Liver (tissue), 9 donors: ENCODE data around the gene LGR4. TPM values are rescaled to one million over a fixed set of nuclear protein-coding genes. Genes with fewer than 3 reads are reported as not detected.

Source experiments
- DNase-seq: peaks from one replicate; pipeline ENCODE4 v3.0.0-alpha.2; 2017; ENCODE audit warnings: low spot score
- H3K27ac ChIP-seq, 2 donors: one replicate each; pipeline ENCODE4 v1.7.0; 2013; ENCODE audit warnings: inconsistent platforms in 2 of 2, low read length in 2 of 2, control low read depth in 1 of 2, low read depth in 1 of 2, mild to moderate bottlenecking in 1 of 2
- H3K27me3 ChIP-seq, 4 donors: one replicate each; pipeline versions ENCODE4 v1.6.1 to v1.7.0; 2013; ENCODE audit warnings: low read length in 3 of 4, inconsistent platforms in 1 of 4, mild to moderate bottlenecking in 1 of 4, moderate library complexity in 1 of 4; ENCODE audit not compliant: control insufficient read depth in 4 of 4, insufficient read depth in 4 of 4
- H3K36me3 ChIP-seq, 4 donors: one replicate each; pipeline versions ENCODE4 v1.6.1 to v1.7.0; 2013; ENCODE audit warnings: low read length in 3 of 4, mild to moderate bottlenecking in 3 of 4, low read depth in 1 of 4, moderate library complexity in 1 of 4; ENCODE audit not compliant: control insufficient read depth in 4 of 4, insufficient read depth in 3 of 4
- H3K4me1 ChIP-seq, 4 donors: one replicate each; pipeline versions ENCODE4 v1.6.1 to v1.7.0; 2013; ENCODE audit warnings: low read length in 3 of 4, mild to moderate bottlenecking in 3 of 4, moderate library complexity in 1 of 4; ENCODE audit not compliant: control insufficient read depth in 4 of 4, insufficient read depth in 4 of 4
- H3K4me3 ChIP-seq, 3 donors: one replicate each; pipeline versions ENCODE4 v1.6.1 to v1.7.0; 2013; ENCODE audit warnings: low read length in 3 of 3, control low read depth in 1 of 3, low read depth in 1 of 3, mild to moderate bottlenecking in 1 of 3
- H3K9ac ChIP-seq, 2 donors: one replicate each; pipeline ENCODE4 v1.7.0; 2013; ENCODE audit warnings: low read length in 2 of 2, mild to moderate bottlenecking in 2 of 2, moderate library complexity in 2 of 2, control low read depth in 1 of 2, low read depth in 1 of 2
- H3K9me3 ChIP-seq, 4 donors: one replicate each; pipeline versions ENCODE4 v1.6.1 to v1.7.0; 2013; ENCODE audit warnings: low read length in 3 of 4; ENCODE audit not compliant: control insufficient read depth in 4 of 4
- EGR1 ChIP-seq, 2 donors: IDR thresholded peaks; 2 replicates each; pipeline ENCODE4 v1.6.1; 2016 to 2018; ENCODE audit warnings: antibody characterized with exemption in 2 of 2, low read depth in 2 of 2
- FOXA1 ChIP-seq: IDR thresholded peaks from 2 replicates; pipeline ENCODE4 v1.6.1; 2016; ENCODE audit warnings: antibody characterized with exemption
- FOXA2 ChIP-seq: IDR thresholded peaks from 2 replicates; pipeline ENCODE4 v1.6.1; 2016; ENCODE audit warnings: antibody characterized with exemption
- JUND ChIP-seq, 2 donors: IDR thresholded peaks; 2 replicates each; pipeline ENCODE4 v1.6.1; 2016; ENCODE audit warnings: antibody characterized with exemption in 2 of 2
- NR2F2 ChIP-seq: IDR thresholded peaks from 2 replicates; pipeline ENCODE4 v1.6.1; 2016; ENCODE audit warnings: antibody characterized with exemption
- RAD21 ChIP-seq, 2 donors: IDR thresholded peaks; 2 replicates each; pipeline ENCODE4 v1.6.1; 2016; ENCODE audit warnings: antibody characterized with exemption in 2 of 2, mild to moderate bottlenecking in 2 of 2
- RXRA ChIP-seq, 2 donors: IDR thresholded peaks; 2 replicates each; pipeline ENCODE4 v1.6.1; 2017 to 2018; ENCODE audit warnings: antibody characterized with exemption in 2 of 2, mild to moderate bottlenecking in 1 of 2
- SP1 ChIP-seq: IDR thresholded peaks from 2 replicates; pipeline ENCODE4 v1.6.1; 2018; ENCODE audit warnings: antibody characterized with exemption, mild to moderate bottlenecking
- WGBS: extraction: QIAGEN DNeasy Blood & Tissue Kit; methylation state at CpG from one replicate; pipeline ENCODE4 v1.1.7; 2013; 5-methylcytosine and 5-hydroxymethylcytosine counted together
- polyA plus RNA-seq, 2 donors: library from polyadenylated mRNA; stranded (reverse) in 1 of 2; unstranded in 1 of 2; fragments of 200-250 nt in 1 of 2; fragments of >200 nt in 1 of 2; fragmentation: Nextera tagmentation in 1 of 2; extraction: Ambion mirVana in 1 of 2; gene quantifications; one replicate each; pipeline versions ENCODE4 v1.2.1 to v1.2.3, GENCODE V29; 2013 to 2015
- total RNA-seq, 2 donors: library from RNA; depleted of rRNA; stranded (reverse); fragments of >200 nt; gene quantifications; one replicate each; pipeline ENCODE4 v1.2.3, GENCODE V29; 2014
- TF ChIP-seq, protein P1 (sequence below): fragments of 150-350 bp; IDR thresholded peaks from 2 replicates; pipeline ENCODE4 v1.5.1; 2017; ENCODE audit warnings: improper control_type of control experiment, low read depth, low read length; ENCODE audit not compliant: missing input control
- TF ChIP-seq, protein P2 (sequence below): IDR thresholded peaks from 2 replicates; pipeline ENCODE4 v1.6.1; 2016; ENCODE audit warnings: antibody characterized with exemption, mild to moderate bottlenecking
- TF ChIP-seq, protein P3 (sequence below): IDR thresholded peaks from 2 replicates; pipeline ENCODE4 v1.6.1; 2016; ENCODE audit warnings: antibody characterized with exemption
- donor health status: healthy.
- donor health status: healthy.
- donor health status: healthy.
- donor health status: healthy.
- donor health status: healthy.

LGR4 gene
- total and polyA plus RNA-seq, 4 donors, result 13.7 to 95.3 (median 42.5) TPM

DNA sequence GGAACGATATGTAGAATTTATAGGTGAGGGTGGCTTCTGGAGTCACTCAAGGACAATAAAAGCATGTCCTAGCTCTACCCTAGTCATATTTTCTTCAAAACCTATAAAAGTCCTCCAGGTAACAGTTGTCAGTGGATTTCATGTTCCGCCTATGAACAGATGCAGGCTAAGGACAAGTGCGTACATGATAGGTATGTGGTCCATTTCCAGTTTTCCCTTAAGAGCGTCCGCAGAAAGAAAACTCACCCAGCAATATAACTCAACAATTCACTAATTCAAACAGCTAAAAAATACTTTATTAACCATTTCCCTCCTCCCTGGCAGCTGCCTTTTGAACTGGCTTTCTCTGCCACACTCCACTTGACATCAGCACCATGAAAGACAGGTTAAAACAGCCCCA is 59.4 kb downstream of the LGR4 start:
- peaks cover 0 to 6% (median 1%) of the 10 kb centered on the region in 4 donors for H3K36me3 ChIP-seq
- H3K4me3 ChIP-seq, result no peak overlapping the region
- H3K9ac ChIP-seq, result no peak overlapping the region
- WGBS, result 96% methylated on average over 5 of the region's 5 CpGs
- no peaks in the 10 kb centered on the region for H3K27me3 ChIP-seq
- no peak for DNase-seq
- H3K4me1 ChIP-seq, result peaks cover 0 to 30% (median 5%) of the 10 kb centered on the region in 4 donors
- TF ChIP-seq RAD21 (IDR thresholded peaks at IDR 0.05), result no peak
- no peak for TF ChIP-seq SP1
- no peak for TF ChIP-seq FOXA1
- TF ChIP-seq, protein P1, sequence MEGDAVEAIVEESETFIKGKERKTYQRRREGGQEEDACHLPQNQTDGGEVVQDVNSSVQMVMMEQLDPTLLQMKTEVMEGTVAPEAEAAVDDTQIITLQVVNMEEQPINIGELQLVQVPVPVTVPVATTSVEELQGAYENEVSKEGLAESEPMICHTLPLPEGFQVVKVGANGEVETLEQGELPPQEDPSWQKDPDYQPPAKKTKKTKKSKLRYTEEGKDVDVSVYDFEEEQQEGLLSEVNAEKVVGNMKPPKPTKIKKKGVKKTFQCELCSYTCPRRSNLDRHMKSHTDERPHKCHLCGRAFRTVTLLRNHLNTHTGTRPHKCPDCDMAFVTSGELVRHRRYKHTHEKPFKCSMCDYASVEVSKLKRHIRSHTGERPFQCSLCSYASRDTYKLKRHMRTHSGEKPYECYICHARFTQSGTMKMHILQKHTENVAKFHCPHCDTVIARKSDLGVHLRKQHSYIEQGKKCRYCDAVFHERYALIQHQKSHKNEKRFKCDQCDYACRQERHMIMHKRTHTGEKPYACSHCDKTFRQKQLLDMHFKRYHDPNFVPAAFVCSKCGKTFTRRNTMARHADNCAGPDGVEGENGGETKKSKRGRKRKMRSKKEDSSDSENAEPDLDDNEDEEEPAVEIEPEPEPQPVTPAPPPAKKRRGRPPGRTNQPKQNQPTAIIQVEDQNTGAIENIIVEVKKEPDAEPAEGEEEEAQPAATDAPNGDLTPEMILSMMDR, result no peak
- no peak for TF ChIP-seq JUND (IDR thresholded peaks at IDR 0.05)
- TF ChIP-seq, protein P2, sequence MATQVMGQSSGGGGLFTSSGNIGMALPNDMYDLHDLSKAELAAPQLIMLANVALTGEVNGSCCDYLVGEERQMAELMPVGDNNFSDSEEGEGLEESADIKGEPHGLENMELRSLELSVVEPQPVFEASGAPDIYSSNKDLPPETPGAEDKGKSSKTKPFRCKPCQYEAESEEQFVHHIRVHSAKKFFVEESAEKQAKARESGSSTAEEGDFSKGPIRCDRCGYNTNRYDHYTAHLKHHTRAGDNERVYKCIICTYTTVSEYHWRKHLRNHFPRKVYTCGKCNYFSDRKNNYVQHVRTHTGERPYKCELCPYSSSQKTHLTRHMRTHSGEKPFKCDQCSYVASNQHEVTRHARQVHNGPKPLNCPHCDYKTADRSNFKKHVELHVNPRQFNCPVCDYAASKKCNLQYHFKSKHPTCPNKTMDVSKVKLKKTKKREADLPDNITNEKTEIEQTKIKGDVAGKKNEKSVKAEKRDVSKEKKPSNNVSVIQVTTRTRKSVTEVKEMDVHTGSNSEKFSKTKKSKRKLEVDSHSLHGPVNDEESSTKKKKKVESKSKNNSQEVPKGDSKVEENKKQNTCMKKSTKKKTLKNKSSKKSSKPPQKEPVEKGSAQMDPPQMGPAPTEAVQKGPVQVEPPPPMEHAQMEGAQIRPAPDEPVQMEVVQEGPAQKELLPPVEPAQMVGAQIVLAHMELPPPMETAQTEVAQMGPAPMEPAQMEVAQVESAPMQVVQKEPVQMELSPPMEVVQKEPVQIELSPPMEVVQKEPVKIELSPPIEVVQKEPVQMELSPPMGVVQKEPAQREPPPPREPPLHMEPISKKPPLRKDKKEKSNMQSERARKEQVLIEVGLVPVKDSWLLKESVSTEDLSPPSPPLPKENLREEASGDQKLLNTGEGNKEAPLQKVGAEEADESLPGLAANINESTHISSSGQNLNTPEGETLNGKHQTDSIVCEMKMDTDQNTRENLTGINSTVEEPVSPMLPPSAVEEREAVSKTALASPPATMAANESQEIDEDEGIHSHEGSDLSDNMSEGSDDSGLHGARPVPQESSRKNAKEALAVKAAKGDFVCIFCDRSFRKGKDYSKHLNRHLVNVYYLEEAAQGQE, result no peak
- no peaks in the 10 kb centered on the region for H3K9me3 ChIP-seq
- H3K27ac ChIP-seq, result no peak overlapping the region

DNA sequence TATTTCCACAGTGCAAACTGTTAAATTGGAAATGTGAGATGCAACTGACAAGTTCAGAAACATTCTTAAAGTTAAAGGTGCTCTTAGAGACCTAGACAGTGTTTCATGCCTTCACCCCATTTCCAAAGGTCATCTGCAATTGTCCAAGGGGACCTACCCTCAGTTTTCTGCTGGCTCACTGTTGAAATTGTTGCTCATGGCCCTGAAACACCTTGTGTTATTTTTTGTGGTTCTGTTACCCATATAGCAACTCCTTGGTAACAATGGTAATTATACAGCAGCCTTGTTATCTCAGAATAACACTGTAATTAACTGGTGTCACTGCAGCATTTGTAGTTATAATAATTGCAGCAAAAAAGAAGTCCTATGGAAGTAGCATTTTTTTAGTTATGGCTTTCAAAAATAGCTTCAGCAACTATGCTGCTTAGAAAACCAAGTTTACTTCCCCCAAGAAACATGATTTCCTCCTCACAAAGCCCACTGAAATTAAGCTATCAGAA is 60.3 kb downstream of the LGR4 start:
- H3K4me3 ChIP-seq, result no peak overlapping the region
- H3K4me1 ChIP-seq, result peaks cover 0 to 30% (median 5%) of the 10 kb centered on the region in 4 donors
- peaks cover 0 to 6% (median 1%) of the 10 kb centered on the region in 4 donors for H3K36me3 ChIP-seq
- no peak overlapping the region for H3K27ac ChIP-seq
- H3K9me3 ChIP-seq, result no peaks in the 10 kb centered on the region
- H3K9ac ChIP-seq, result no peak overlapping the region
- TF ChIP-seq SP1, result no peak
- TF ChIP-seq, protein P2, result no peak
- TF ChIP-seq, protein P3, sequence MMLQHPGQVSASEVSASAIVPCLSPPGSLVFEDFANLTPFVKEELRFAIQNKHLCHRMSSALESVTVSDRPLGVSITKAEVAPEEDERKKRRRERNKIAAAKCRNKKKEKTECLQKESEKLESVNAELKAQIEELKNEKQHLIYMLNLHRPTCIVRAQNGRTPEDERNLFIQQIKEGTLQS, result no peak
- TF ChIP-seq NR2F2, result no peak
- TF ChIP-seq FOXA2, result no peak
- no peak for TF ChIP-seq FOXA1
- TF ChIP-seq EGR1 (IDR thresholded peaks at IDR 0.05; ENCODE audit: low read depth in 2 of 2), result no peak
- TF ChIP-seq JUND (IDR thresholded peaks at IDR 0.05), result no peak
- TF ChIP-seq RXRA (IDR thresholded peaks at IDR 0.05), result no peak
- no peaks in the 10 kb centered on the region for H3K27me3 ChIP-seq
- no peak for DNase-seq
